SK-N-SH treated with all-trans-retinoic acid at 6 μM for 48 hours (cell line): ENCODE data around the gene LCE1F.

ENCODE experiments used
- ATAC-seq: fragments of 200-7000 bp; cut with Tn5 transposase; 3 replicates; pipeline ENCODE4 v1.9.1; 2020; ENCODE audit warnings: mild to moderate bottlenecking, moderate library complexity
- ARNTL ChIP-seq: fragments of 450-650 bp; formaldehyde crosslinking; IDR thresholded peaks from 2 replicates; pipeline ENCODE4 v1.5.0; 2020; ENCODE audit warnings: low read depth, mild to moderate bottlenecking, moderate library complexity, borderline replicate concordance
- BACH2 ChIP-seq: fragments of 250-450 bp; sonication (Bioruptor Pico); IDR thresholded peaks from 2 replicates; pipeline ENCODE4 v1.9.0; 2021; ENCODE audit warnings: mild to moderate bottlenecking, borderline replicate concordance
- CREB5 ChIP-seq: fragments of 250-450 bp; sonication (Bioruptor Pico); IDR thresholded peaks from 2 replicates; pipeline ENCODE4 v1.5.1; 2020; ENCODE audit warnings: low read depth, mild to moderate bottlenecking, moderate library complexity
- CSDC2 ChIP-seq: fragments of 250-450 bp; sonication (Bioruptor Pico); IDR thresholded peaks from 2 replicates; pipeline ENCODE4 v1.5.0; 2020; ENCODE audit warnings: mild to moderate bottlenecking, moderate library complexity
- CSRNP3 ChIP-seq: fragments of 250-450 bp; sonication (Bioruptor Pico); IDR thresholded peaks from 2 replicates; pipeline ENCODE4 v1.5.1; 2021; ENCODE audit warnings: mild to moderate bottlenecking, moderate library complexity
- OSR1 ChIP-seq: fragments of 250-450 bp; sonication (Bioruptor Pico); IDR thresholded peaks from 2 replicates; pipeline ENCODE4 v1.8.0; 2022; ENCODE audit warnings: moderate library complexity, mild to moderate bottlenecking, inconsistent platforms
- PATZ1 ChIP-seq: fragments of 250-450 bp; sonication (Bioruptor Pico); IDR thresholded peaks from 2 replicates; pipeline ENCODE4 v1.8.0; 2020; ENCODE audit warnings: mild to moderate bottlenecking, moderate library complexity, borderline replicate concordance
- POU6F1 ChIP-seq: fragments of 250-450 bp; sonication (Bioruptor Pico); IDR thresholded peaks from 2 replicates; pipeline ENCODE4 v1.8.0; 2021; ENCODE audit warnings: low read depth, mild to moderate bottlenecking, moderate library complexity, borderline replicate concordance
- PPARA ChIP-seq: fragments of 250-450 bp; sonication (Bioruptor Pico); IDR thresholded peaks from 2 replicates; pipeline ENCODE4 v1.5.0; 2020; ENCODE audit warnings: mild to moderate bottlenecking, borderline replicate concordance
- RARB ChIP-seq: fragments of 250-450 bp; sonication (Bioruptor Pico); IDR thresholded peaks from 2 replicates; pipeline ENCODE4 v1.8.0; 2021; ENCODE audit warnings: mild to moderate bottlenecking, moderate library complexity
- SNAI2 ChIP-seq: fragments of 250-450 bp; sonication (Bioruptor Pico); IDR thresholded peaks from 2 replicates; pipeline ENCODE4 v1.5.0; 2020; ENCODE audit warnings: mild to moderate bottlenecking, moderate library complexity
- TCF4 ChIP-seq: fragments of 250-450 bp; sonication (Bioruptor Pico); IDR thresholded peaks from 2 replicates; pipeline ENCODE4 v1.8.0; 2021; ENCODE audit warnings: mild to moderate bottlenecking, moderate library complexity, borderline replicate concordance
- TOX ChIP-seq: fragments of 250-450 bp; sonication (Bioruptor Pico); IDR thresholded peaks from 2 replicates; pipeline ENCODE4 v1.8.0; 2021; ENCODE audit warnings: mild to moderate bottlenecking, moderate library complexity, borderline replicate concordance
- TSHZ2 ChIP-seq: fragments of 250-450 bp; sonication (Bioruptor Pico); IDR thresholded peaks from 2 replicates; pipeline ENCODE4 v1.5.0; 2020; ENCODE audit warnings: mild to moderate bottlenecking, moderate library complexity
- ZC3H10 ChIP-seq: fragments of 250-450 bp; sonication (Bioruptor Pico); IDR thresholded peaks from 2 replicates; pipeline ENCODE4 v1.5.1; 2021; ENCODE audit warnings: mild to moderate bottlenecking, moderate library complexity
- ZFP3 ChIP-seq: fragments of 250-450 bp; sonication (Bioruptor Pico); IDR thresholded peaks from 2 replicates; pipeline ENCODE4 v1.5.0; 2020; ENCODE audit warnings: mild to moderate bottlenecking, moderate library complexity
- ZFP30 ChIP-seq: fragments of 450-650 bp; formaldehyde crosslinking; IDR thresholded peaks from 2 replicates; pipeline ENCODE4 v1.5.0; 2022; ENCODE audit warnings: mild to moderate bottlenecking, moderate library complexity
- ZNF565 ChIP-seq: fragments of 450-650 bp; formaldehyde crosslinking; conservative IDR thresholded peaks from 2 replicates; pipeline ENCODE4 v1.5.0; 2020; ENCODE audit warnings: low read depth, mild to moderate bottlenecking, moderate library complexity
- ZNF8 ChIP-seq: fragments of 450-650 bp; formaldehyde crosslinking; IDR thresholded peaks from 2 replicates; pipeline ENCODE4 v1.5.0; 2020; ENCODE audit warnings: mild to moderate bottlenecking, moderate library complexity

LCE1F gene

GRCh38 chr1:152786077-152786476 lies 11.1 kb downstream of the LCE1F start, which contains the start of gene LCE1E:
TSS of gene LCE1E (plus strand) at chr1:152786257. CDS start at chr1:152787300, 1,043 bp downstream.
- ATAC-seq, result 0 out of 3 replicates have a peak, but pooled peaks have one; percentile 24
- TF ChIP-seq PATZ1 (no peak), TSHZ2 (CRISPR knock-in tag) (no peak), ZNF565 (CRISPR knock-in tag) (no peak), SNAI2 (CRISPR knock-in tag) (no peak), ARNTL (CRISPR knock-in tag) (no peak), CSDC2 (CRISPR knock-in tag) (no peak), TOX (CRISPR knock-in tag) (no peak), TCF4 (CRISPR knock-in tag) (no peak), ZFP3 (no peak), BACH2 (no peak), RARB (CRISPR knock-in tag) (no peak), OSR1 (no peak), ZNF8 (CRISPR knock-in tag) (no peak), PPARA (CRISPR knock-in tag) (no peak), ZC3H10 (CRISPR knock-in tag) (no peak), ZFP30 (CRISPR knock-in tag) (no peak), CREB5 (no peak), CSRNP3 (CRISPR knock-in tag) (no peak)

- ATAC-seq, result no peak
- TF ChIP-seq PATZ1 (no peak), TCF4 (CRISPR knock-in tag) (no peak), ZNF565 (CRISPR knock-in tag) (no peak), TOX (CRISPR knock-in tag) (no peak), CSDC2 (CRISPR knock-in tag) (no peak), ZFP3 (no peak)
These were observed 20.7 kb downstream of the LCE1F start for GRCh38 chr1:152795686-152796085.

- no peak for ATAC-seq
- TF ChIP-seq ZFP30 (CRISPR knock-in tag), result no peak
- no peak for TF ChIP-seq PATZ1
- TF ChIP-seq CSDC2 (CRISPR knock-in tag), result no peak
- TF ChIP-seq POU6F1 (CRISPR knock-in tag), result no peak
- no peak for TF ChIP-seq CREB5
- no peak for TF ChIP-seq TSHZ2 (CRISPR knock-in tag)
These were observed 21.5 kb downstream of the LCE1F start, which contains the start of gene LCE1D for GRCh38 chr1:152796421-152796820. TSS of gene LCE1D (plus strand) at chr1:152796721. CDS start at chr1:152797795, 1,074 bp downstream.
